IMR-90 (cell line): ENCODE results near the gene GJA8. TPM values are rescaled to one million over a fixed set of nuclear protein-coding genes. Genes with fewer than 3 reads are reported as not detected.

Experiments used
- ATAC-seq: fragments of 200-7000 bp; cut with Tn5 transposase; 2 replicates; pipeline ENCODE4 v1.9.1; 2020; ENCODE audit warnings: low read depth, mild to moderate bottlenecking, moderate library complexity
- BruUV-seq: library from RNA; stranded (reverse); fragments of 400-500 nt; replicated peaks from 2 replicates; lab custom pipeline; 2021; lab: Mats Ljungman, UMichigan
- CTCF ChIA-PET: fragments of 300-600 bp; formaldehyde crosslinking; extraction: SDS; loops from one replicate; lab custom pipeline; 2021; ENCODE audit warnings: antibody characterized with exemption; lab: Yijun Ruan, JAX
- POLR2A ChIA-PET: fragments of 300-600 bp; sonication (Branson Sonifier 250); formaldehyde crosslinking; loops from one replicate; lab custom pipeline; 2022; ENCODE audit warnings: antibody characterized with exemption; ENCODE audit not compliant: unreplicated experiment; lab: Charles Lee
- DNase-seq: peaks from one replicate; pipeline ENCODE4 v3.0.0; 2013
- H2AFZ ChIP-seq: replicated peaks from 2 replicates; pipeline ENCODE3; 2013; ENCODE audit warnings: low read length, mild to moderate bottlenecking; ENCODE audit not compliant: poor library complexity
- H2AK5ac ChIP-seq: 2 replicates; pipeline ENCODE4 v1.6.1; 2013; ENCODE audit warnings: low read depth, low read length, inconsistent platforms
- H2AK9ac ChIP-seq: replicated peaks from 2 replicates; pipeline ENCODE3; 2013; ENCODE audit warnings: mild to moderate bottlenecking, low read depth, low read length, moderate library complexity; ENCODE audit not compliant: poor library complexity
- H2BK120ac ChIP-seq: 2 replicates; pipeline ENCODE4 v1.6.1; 2013; ENCODE audit warnings: low read depth, low read length, inconsistent platforms
- H2BK15ac ChIP-seq: 3 replicates; pipeline ENCODE4 v1.6.1; 2013; ENCODE audit warnings: low read depth, low read length, inconsistent platforms
- H2BK20ac ChIP-seq: 2 replicates; pipeline ENCODE4 v1.6.1; 2013; ENCODE audit warnings: low read depth, mild to moderate bottlenecking, inconsistent platforms, low read length, moderate library complexity
- H2BK5ac ChIP-seq: 2 replicates; pipeline ENCODE4 v1.6.1; 2013; ENCODE audit warnings: mild to moderate bottlenecking, low read depth, low read length, inconsistent platforms; ENCODE audit not compliant: poor library complexity, severe bottlenecking
- H3K14ac ChIP-seq: replicated peaks from 2 replicates; pipeline ENCODE4 v1.6.1; 2013; ENCODE audit warnings: low read depth, low read length, inconsistent platforms
- H3K18ac ChIP-seq: 2 replicates; pipeline ENCODE4 v1.6.1; 2013; ENCODE audit warnings: low read depth, low read length, control low read depth
- H3K23ac ChIP-seq: 2 replicates; pipeline ENCODE4 v1.6.1; 2013; ENCODE audit warnings: low read depth, low read length, inconsistent platforms
- H3K27ac ChIP-seq: 2 replicates; pipeline ENCODE4 v1.5.1; 2013; ENCODE audit warnings: mild to moderate bottlenecking, control low read depth, low read length; ENCODE audit not compliant: insufficient read depth
- H3K27me3 ChIP-seq: 2 replicates; pipeline ENCODE4 v1.6.1; 2013; ENCODE audit warnings: low read length; ENCODE audit not compliant: control insufficient read depth, insufficient read depth
- H3K36me3 ChIP-seq: 2 replicates; pipeline ENCODE4 v1.6.1; 2013; ENCODE audit warnings: low read length, mixed read lengths; ENCODE audit not compliant: control insufficient read depth, insufficient read depth
- H3K4ac ChIP-seq: 2 replicates; pipeline ENCODE4 v1.6.1; 2013; ENCODE audit warnings: low read depth, low read length, inconsistent platforms
- H3K4me1 ChIP-seq: 2 replicates; pipeline ENCODE4 v1.6.1; 2013; ENCODE audit warnings: low read length, mixed read lengths; ENCODE audit not compliant: control insufficient read depth, insufficient read depth
- H3K4me2 ChIP-seq: 2 replicates; pipeline ENCODE4 v1.6.1; 2013; ENCODE audit warnings: low read depth, mild to moderate bottlenecking, control low read depth, low read length, moderate library complexity
- H3K4me3 ChIP-seq: 2 replicates; pipeline ENCODE4 v1.5.1; 2013; ENCODE audit warnings: low read depth, mild to moderate bottlenecking, control low read depth, low read length, moderate library complexity; ENCODE audit not compliant: insufficient read depth
- H3K56ac ChIP-seq: 2 replicates; pipeline ENCODE4 v1.6.1; 2013; ENCODE audit warnings: low read length, inconsistent platforms; ENCODE audit not compliant: insufficient read depth; ENCODE audit errors: extremely low read depth
- H3K79me1 ChIP-seq, 2 experiments: 2 replicates each; pipeline ENCODE4 v1.6.1; 2013; ENCODE audit warnings: low read length in 2 of 2, inconsistent platforms in 1 of 2, low read depth in 1 of 2
- H3K9ac ChIP-seq: 2 replicates; pipeline ENCODE4 v1.6.1; 2013; ENCODE audit warnings: low read depth, low read length, control low read depth
- H3K9me1 ChIP-seq: 2 replicates; pipeline ENCODE4 v1.6.1; 2013; ENCODE audit warnings: low read length, inconsistent platforms; ENCODE audit not compliant: insufficient read depth
- H3K9me3 ChIP-seq: 2 replicates; pipeline ENCODE4 v1.6.1; 2013; ENCODE audit warnings: low read length; ENCODE audit not compliant: control insufficient read depth, insufficient read depth
- H4K20me1 ChIP-seq: 2 replicates; pipeline ENCODE4 v1.6.1; 2013; ENCODE audit warnings: low read length, inconsistent platforms; ENCODE audit not compliant: insufficient read depth
- H4K5ac ChIP-seq: 2 replicates; pipeline ENCODE4 v1.6.1; 2013; ENCODE audit warnings: mild to moderate bottlenecking, low read depth, low read length, control low read depth
- H4K8ac ChIP-seq, 2 experiments: 2 replicates each; pipeline ENCODE4 v1.6.1; 2013; ENCODE audit warnings: low read depth in 2 of 2, low read length in 2 of 2, control low read depth in 1 of 2, inconsistent platforms in 1 of 2
- H4K91ac ChIP-seq: 2 replicates; pipeline ENCODE4 v1.6.1; 2013; ENCODE audit warnings: low read depth, low read length, inconsistent platforms; ENCODE audit not compliant: insufficient read depth
- CEBPB ChIP-seq: IDR thresholded peaks from 2 replicates; pipeline ENCODE4 v1.6.1; 2012; ENCODE audit warnings: low read depth, low read length, improper control_type of control experiment
- ELK1 ChIP-seq: fragments of 150-350 bp; IDR thresholded peaks from 2 replicates; pipeline ENCODE4 v1.6.1; 2016; ENCODE audit warnings: low read depth, mild to moderate bottlenecking, low read length, moderate library complexity, borderline replicate concordance
- FOS ChIP-seq: fragments of 150-350 bp; IDR thresholded peaks from 2 replicates; pipeline ENCODE4 v1.6.1; 2016; ENCODE audit warnings: low read depth, low read length
- MXI1 ChIP-seq: IDR thresholded peaks from 2 replicates; pipeline ENCODE4 v1.6.1; 2012; ENCODE audit warnings: low read depth, mild to moderate bottlenecking, low read length, moderate library complexity, borderline replicate concordance
- RCOR1 ChIP-seq: IDR thresholded peaks from 2 replicates; pipeline ENCODE4 v1.6.1; 2012; ENCODE audit warnings: mild to moderate bottlenecking, low read length, improper control_type of control experiment; ENCODE audit not compliant: insufficient replicate concordance
- USF2 ChIP-seq: fragments of 150-350 bp; IDR thresholded peaks from 2 replicates; pipeline ENCODE4 v1.6.1; 2017; ENCODE audit warnings: mild to moderate bottlenecking, antibody characterized with exemption, low read length, low read depth
- WGBS, 2 experiments: methylation state at CpG; one replicate each; pipeline versions ENCODE4 v1.1.5 to v1.1.7; 2013; ENCODE audit warnings: missing lambda C conversion rate in 2 of 2; ENCODE audit not compliant: insufficient read length in 1 of 2; ENCODE audit errors: extremely low coverage in 2 of 2; 5-methylcytosine and 5-hydroxymethylcytosine counted together
- dilution Hi-C: fragments of 300-500 bp; cut with HindIII; formaldehyde crosslinking; loops from one replicate; pipeline ENCODE4 v1.14.3; 2018; ENCODE audit warnings: low sequenced_read_pairs; ENCODE audit not compliant: unreplicated experiment
- in situ Hi-C: fragments of 300-500 bp; cut with MboI; formaldehyde crosslinking; loops from 3 replicates; pipeline ENCODE4 v1.14.3; 2019; ENCODE audit warnings: low sequenced_read_pairs, inconsistent platforms, mixed read lengths
- intact Hi-C: fragments of 100-400 bp; cut with micrococcal nuclease; formaldehyde crosslinking; loops from 2 replicates; pipeline ENCODE4 v1.10.0; 2022
- polyA plus RNA-seq, 3 experiments: library from polyadenylated mRNA; depleted of rRNA; stranded (reverse); fragments of >200 nt; gene quantifications; 2 replicates each; pipeline ENCODE4 v1.2.3, GENCODE V29; 2012; ENCODE audit warnings: low replicate concordance in 1 of 3
- total RNA-seq: library from RNA; depleted of rRNA; stranded (reverse); fragments of >200 nt; gene quantifications from 2 replicates; pipeline ENCODE4 v1.2.3, GENCODE V29; 2012

Gene GJA8
- total and polyA plus RNA-seq, 2 of the 4 experiments (the other 2 are of a cell fraction) = not detected

- no peak overlapping the region for H2AK9ac ChIP-seq
- H3K79me1 ChIP-seq = no peaks in the 10 kb centered on the region
- no peak overlapping the region for H3K4me3 ChIP-seq
- intact Hi-C loops (no loop called here), dilution Hi-C loops (no loop called here), in situ Hi-C loops (no loop called here)
- H3K4me2 ChIP-seq = no peak overlapping the region
- no peak overlapping the region for H2BK20ac ChIP-seq
- 83% methylated on average over 3 of the region's 7 CpGs; no CpG with 5 or more reads in 1 of the 2 experiments for WGBS, 2 experiments
- ChIA-PET POLR2A (no interaction called here), CTCF (no interaction called here)
- no peaks in the 10 kb centered on the region for H3K9me3 ChIP-seq
- H4K8ac ChIP-seq = no peak overlapping the region
- H4K91ac ChIP-seq = no peak overlapping the region
- no peak overlapping the region for H2AK5ac ChIP-seq
- H3K14ac ChIP-seq = no peak overlapping the region
- H3K4me1 ChIP-seq = no peaks in the 10 kb centered on the region
- H3K9ac ChIP-seq = no peak overlapping the region
- TF ChIP-seq ELK1 (no peak), CEBPB (no peak), FOS (no peak), MXI1 (no peak), RCOR1 (no peak), USF2 (no peak)
- H3K27ac ChIP-seq = no peak overlapping the region
- no peak overlapping the region for H3K23ac ChIP-seq
- no peak for ATAC-seq
- no peaks in the 10 kb centered on the region for H4K20me1 ChIP-seq
- no peaks in the 10 kb centered on the region; the same call in 1 of the 2 replicates for H3K27me3 ChIP-seq
- no peaks in the 10 kb centered on the region for H3K36me3 ChIP-seq
- H2AFZ ChIP-seq = no peak overlapping the region
- H3K56ac ChIP-seq = no peak overlapping the region
- no peak for DNase-seq
- no peak overlapping the region for H4K5ac ChIP-seq
- H2BK5ac ChIP-seq = no peak overlapping the region
- H2BK120ac ChIP-seq = no peak overlapping the region
- H3K9me1 ChIP-seq = no peaks in the 10 kb centered on the region
- no peak overlapping the region for H3K18ac ChIP-seq
- no TSS peak for BruUV-seq
- H2BK15ac ChIP-seq = no peak overlapping the region
- H3K4ac ChIP-seq = no peak overlapping the region
Observed at GRCh38 chr1:147913362-147913942, 10.9 kb downstream of the GJA8 start.
